Stimulated activated CD4-positive, alpha-beta T cell treated with anti-CD3 and anti-CD28 coated beads, Interleukin-4, amount 100 ng/mL, for 4 hours (primary cell): Measurements from ENCODE around the gene CCND2.
"Not testable (repeated sequence)": the region's sequence is repeated elsewhere in the genome, so short reads cannot be mapped to it uniquely, and the experiment has no call there.

ENCODE experiments used
- DNase-seq, 2 experiments: peaks; one replicate each; pipeline ENCODE4 v3.0.0-alpha.2; 2020

CCND2 gene

GRCh38 chr12:4273652-4274395 is at the start of gene CCND2:
TSS of gene CCND2 (plus strand) at chr12:4273762. CDS start at chr12:4274041, 279 bp downstream.
- DNase-seq, result peak; percentile 77 to 84

GRCh38 chr12:4224206-4224889 is 49.2 kb upstream of the CCND2 start:
- DNase-seq, result no peak

GRCh38 chr12:4225571-4225970 is 48.0 kb upstream of the CCND2 start:
- DNase-seq, result no peak

- DNase-seq, result no peak
These were observed 46.5 kb upstream of the CCND2 start for GRCh38 chr12:4227046-4227445.

- no peak for DNase-seq
These were observed 45.4 kb upstream of the CCND2 start for GRCh38 chr12:4228122-4228580.

- DNase-seq, result no peak
These were observed 43.0 kb upstream of the CCND2 start for GRCh38 chr12:4230526-4230925.

- DNase-seq, result no peak
These were observed 35.0 kb upstream of the CCND2 start for GRCh38 chr12:4238577-4238976.

- no peak for DNase-seq
These were observed 33.8 kb upstream of the CCND2 start for GRCh38 chr12:4239746-4240145.

GRCh38 chr12:4240161-4240783 is 33.3 kb upstream of the CCND2 start:
- DNase-seq, result no peak

- no peak for DNase-seq
These were observed 32.6 kb upstream of the CCND2 start for GRCh38 chr12:4240981-4241380.

GRCh38 chr12:4241592-4241991 is 32.0 kb upstream of the CCND2 start:
- no peak for DNase-seq

GRCh38 chr12:4242595-4242994 is 31.0 kb upstream of the CCND2 start:
- DNase-seq, result no peak

GRCh38 chr12:4243091-4243490 is 30.5 kb upstream of the CCND2 start:
- no peak for DNase-seq

- DNase-seq, result not testable (repeated sequence)
These were observed 30.0 kb upstream of the CCND2 start for GRCh38 chr12:4243491-4244100.

- no peak for DNase-seq
These were observed 28.7 kb upstream of the CCND2 start for GRCh38 chr12:4244868-4245267.

- DNase-seq, result no peak
These were observed 28.1 kb upstream of the CCND2 start for GRCh38 chr12:4245446-4245845.

GRCh38 chr12:4246116-4246515 is 27.4 kb upstream of the CCND2 start:
- DNase-seq, result no peak

- no peak for DNase-seq
These were observed 22.9 kb upstream of the CCND2 start for GRCh38 chr12:4250691-4251090.

GRCh38 chr12:4251216-4251891 is 22.2 kb upstream of the CCND2 start:
- peak in 1 of 2 experiments; percentile 44 for DNase-seq

GRCh38 chr12:4251967-4252366 is 21.6 kb upstream of the CCND2 start:
- no peak for DNase-seq

GRCh38 chr12:4252601-4253000 is 21.0 kb upstream of the CCND2 start:
- no peak for DNase-seq

GRCh38 chr12:4256043-4256826 is 17.3 kb upstream of the CCND2 start:
- no peak for DNase-seq
